ENCODE data around the gene FOXP1. TPM values are rescaled to one million over a fixed set of nuclear protein-coding genes. Genes with fewer than 3 reads are reported as not detected.
A peak's percentile ranks its signal among the peaks of the same experiment; 100 is the strongest.

Gene FOXP1
- total RNA-seq, 1 donor from 2014 or later = 107 TPM

DNA sequence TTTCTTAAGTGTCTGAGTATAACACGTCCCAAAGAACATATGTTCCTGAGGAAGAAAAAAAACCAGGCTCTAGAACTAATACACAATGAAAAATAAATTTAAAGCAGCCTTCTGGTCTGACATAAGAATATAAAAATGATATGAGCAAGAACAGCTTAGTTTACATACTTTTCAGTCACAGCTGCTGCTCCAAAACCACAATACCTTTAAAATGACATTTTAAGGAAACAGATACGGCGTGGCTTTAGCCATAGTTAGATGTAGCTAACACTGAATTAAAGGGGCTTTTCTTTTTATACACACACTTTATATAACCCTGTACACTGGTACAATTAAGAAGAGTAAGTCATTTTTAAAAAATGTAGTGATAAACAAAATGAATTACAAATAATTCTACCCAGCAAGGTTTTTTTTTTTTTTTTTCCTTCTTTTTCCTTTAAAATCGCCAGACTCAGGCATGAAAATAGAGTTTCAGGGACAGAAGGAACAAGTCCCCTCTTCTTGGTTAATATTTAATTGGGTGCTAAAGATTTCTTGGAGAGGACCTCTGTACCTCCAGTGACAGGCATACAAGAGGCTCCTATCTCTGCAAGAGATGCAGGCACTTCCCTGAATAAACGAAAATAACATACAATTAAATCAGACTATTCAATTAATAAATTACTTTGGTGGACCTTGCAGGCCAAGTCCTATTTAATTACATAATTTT, 265.6 kb downstream of the FOXP1 start:
- Histone ChIP-seq H3K4me1 (ENCODE audit: insufficient read depth, low read length) (peaks cover 4% of the 10 kb centered on the region), H3K36me3 (ENCODE audit: insufficient read depth, low read length) (no peaks in the 10 kb centered on the region), H3K9ac (ENCODE audit: low read length) (no peak overlapping the region), H3K9me3 (ENCODE audit: insufficient read depth, low read depth, low read length) (no peaks in the 10 kb centered on the region), H2AFZ (ENCODE audit: low read depth, low read length) (no peak overlapping the region), H3K4me3 (ENCODE audit: insufficient read depth, low read depth, low read length) (no peak overlapping the region), H3K27ac (ENCODE audit: low read depth, low read length) (no peak overlapping the region), H3K79me2 (ENCODE audit: insufficient read depth, low read length) (peaks cover 54% of the 10 kb centered on the region), H4K20me1 (ENCODE audit: insufficient read depth, low read length) (peaks cover 49% of the 10 kb centered on the region), H3K4me2 (ENCODE audit: low read length) (peak overlapping the region; percentile 9), H3K27me3 (ENCODE audit: insufficient read depth, low read length) (no peaks in the 10 kb centered on the region)
- H3K9me3 Mint-ChIP-seq (ENCODE audit: unreplicated experiment) = no peaks in the 10 kb centered on the region
- TF ChIP-seq, protein P1, sequence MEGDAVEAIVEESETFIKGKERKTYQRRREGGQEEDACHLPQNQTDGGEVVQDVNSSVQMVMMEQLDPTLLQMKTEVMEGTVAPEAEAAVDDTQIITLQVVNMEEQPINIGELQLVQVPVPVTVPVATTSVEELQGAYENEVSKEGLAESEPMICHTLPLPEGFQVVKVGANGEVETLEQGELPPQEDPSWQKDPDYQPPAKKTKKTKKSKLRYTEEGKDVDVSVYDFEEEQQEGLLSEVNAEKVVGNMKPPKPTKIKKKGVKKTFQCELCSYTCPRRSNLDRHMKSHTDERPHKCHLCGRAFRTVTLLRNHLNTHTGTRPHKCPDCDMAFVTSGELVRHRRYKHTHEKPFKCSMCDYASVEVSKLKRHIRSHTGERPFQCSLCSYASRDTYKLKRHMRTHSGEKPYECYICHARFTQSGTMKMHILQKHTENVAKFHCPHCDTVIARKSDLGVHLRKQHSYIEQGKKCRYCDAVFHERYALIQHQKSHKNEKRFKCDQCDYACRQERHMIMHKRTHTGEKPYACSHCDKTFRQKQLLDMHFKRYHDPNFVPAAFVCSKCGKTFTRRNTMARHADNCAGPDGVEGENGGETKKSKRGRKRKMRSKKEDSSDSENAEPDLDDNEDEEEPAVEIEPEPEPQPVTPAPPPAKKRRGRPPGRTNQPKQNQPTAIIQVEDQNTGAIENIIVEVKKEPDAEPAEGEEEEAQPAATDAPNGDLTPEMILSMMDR (IDR thresholded peaks at IDR 0.05; ENCODE audit: insufficient read depth, low read depth, low read length) = no peak
- H3K27ac Mint-ChIP-seq (ENCODE audit: unreplicated experiment) = no peak overlapping the region
- no peaks in the 10 kb centered on the region for H3K27me3 Mint-ChIP-seq (ENCODE audit: low read depth, unreplicated experiment)
- H3K4me3 Mint-ChIP-seq (ENCODE audit: unreplicated experiment) = no peak overlapping the region
- peaks cover 1% of the 10 kb centered on the region for H3K36me3 Mint-ChIP-seq (ENCODE audit: low read depth, unreplicated experiment)
- DNase-seq (ENCODE audit: low read depth) = peak; percentile 60
- FAIRE-seq = peak; percentile 65
- H3K4me1 Mint-ChIP-seq (ENCODE audit: low read depth, unreplicated experiment) = peaks cover 18% of the 10 kb centered on the region

DNA sequence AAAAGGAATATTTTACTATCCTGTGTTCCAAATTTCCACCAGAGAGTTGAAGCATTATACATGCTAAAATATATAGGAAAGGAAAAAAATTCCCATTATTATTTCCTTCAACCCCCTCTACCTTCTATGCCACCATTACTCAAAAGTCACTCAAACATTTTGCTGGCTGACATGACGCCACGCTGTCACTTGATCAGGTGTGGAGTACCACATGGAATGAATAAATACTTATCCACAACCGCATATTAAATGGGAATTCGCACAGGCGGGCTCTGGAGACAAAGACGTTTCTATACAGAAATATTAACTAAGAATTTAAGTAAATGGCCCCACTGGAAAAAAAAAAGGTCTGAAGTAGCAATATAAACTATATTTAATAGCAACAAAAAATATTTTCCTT, 266.4 kb downstream of the FOXP1 start:
- peaks cover 45% of the 10 kb centered on the region for H4K20me1 ChIP-seq (ENCODE audit: insufficient read depth, low read length)
- H3K79me2 ChIP-seq (ENCODE audit: insufficient read depth, low read length) = peaks cover 55% of the 10 kb centered on the region
- Mint-ChIP-seq H3K4me1 (ENCODE audit: low read depth, unreplicated experiment) (peaks cover 18% of the 10 kb centered on the region), H3K27ac (ENCODE audit: unreplicated experiment) (no peak overlapping the region), H3K9me3 (ENCODE audit: unreplicated experiment) (no peaks in the 10 kb centered on the region), H3K27me3 (ENCODE audit: low read depth, unreplicated experiment) (no peaks in the 10 kb centered on the region), H3K36me3 (ENCODE audit: low read depth, unreplicated experiment) (peaks cover 1% of the 10 kb centered on the region), H3K4me3 (ENCODE audit: unreplicated experiment) (no peak overlapping the region)
- no peak for TF ChIP-seq EZH2 (IDR thresholded peaks at IDR 0.05; ENCODE audit: insufficient read depth, low read length)
- TF ChIP-seq, protein P1 (IDR thresholded peaks at IDR 0.05; ENCODE audit: insufficient read depth, low read depth, low read length) = no peak
- FAIRE-seq (no peak), DNase-seq (ENCODE audit: low read depth) (no peak)
- H3K36me3 ChIP-seq (ENCODE audit: insufficient read depth, low read length) = no peaks in the 10 kb centered on the region
- H2AFZ ChIP-seq (ENCODE audit: low read depth, low read length) = no peak overlapping the region
- no peaks in the 10 kb centered on the region for H3K9me3 ChIP-seq (ENCODE audit: insufficient read depth, low read depth, low read length)
- no peaks in the 10 kb centered on the region for H3K27me3 ChIP-seq (ENCODE audit: insufficient read depth, low read length)
- no peak overlapping the region for H3K4me2 ChIP-seq (ENCODE audit: low read length)
- H3K4me1 ChIP-seq (ENCODE audit: insufficient read depth, low read length) = peaks cover 4% of the 10 kb centered on the region
- no peak overlapping the region for H3K9ac ChIP-seq (ENCODE audit: low read length)
- no peak overlapping the region for H3K27ac ChIP-seq (ENCODE audit: low read depth, low read length)
- no peak overlapping the region for H3K4me3 ChIP-seq (ENCODE audit: insufficient read depth, low read depth, low read length)

DNA sequence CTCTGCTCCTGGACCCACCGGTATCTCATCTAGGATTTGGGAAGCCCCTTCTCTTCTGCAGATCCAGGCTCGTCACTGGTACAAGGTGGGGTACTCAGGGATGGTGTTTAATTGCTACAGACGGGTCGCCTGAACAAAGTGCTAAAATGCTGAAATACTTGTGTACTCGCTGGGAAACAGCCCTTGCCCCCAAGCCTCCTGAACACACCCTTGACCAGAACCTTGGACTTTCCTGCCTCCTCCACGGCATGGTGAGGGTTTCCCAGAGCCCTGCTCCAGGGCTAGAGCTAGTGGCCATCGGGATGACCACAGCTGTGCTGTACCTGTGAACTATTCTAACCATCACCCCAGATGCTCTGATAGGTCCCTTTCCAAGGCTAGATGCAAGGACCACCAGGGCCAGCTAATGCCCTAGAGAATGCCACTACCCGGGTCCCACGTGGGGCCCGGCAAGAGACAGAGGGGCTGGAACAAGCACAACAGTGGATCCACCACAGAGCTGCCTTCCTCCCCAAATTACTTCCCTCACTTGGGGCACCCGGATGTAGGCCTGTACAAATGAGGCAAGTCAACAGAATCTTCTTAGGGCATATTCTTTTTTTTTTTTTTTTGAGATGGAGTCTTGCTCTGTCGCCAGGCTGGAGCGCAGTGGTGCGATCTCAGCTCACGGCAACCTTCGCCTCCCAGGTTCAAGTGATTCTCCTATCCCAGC, 267.3 kb downstream of the FOXP1 start:
- Mint-ChIP-seq H3K9me3 (ENCODE audit: unreplicated experiment) (no peaks in the 10 kb centered on the region), H3K36me3 (ENCODE audit: low read depth, unreplicated experiment) (peaks cover 6% of the 10 kb centered on the region), H3K27me3 (ENCODE audit: low read depth, unreplicated experiment) (no peaks in the 10 kb centered on the region), H3K27ac (ENCODE audit: unreplicated experiment) (no peak overlapping the region), H3K4me3 (ENCODE audit: unreplicated experiment) (no peak overlapping the region), H3K4me1 (ENCODE audit: low read depth, unreplicated experiment) (peaks cover 26% of the 10 kb centered on the region)
- no peak overlapping the region for H3K4me3 ChIP-seq (ENCODE audit: insufficient read depth, low read depth, low read length)
- DNase-seq (ENCODE audit: low read depth) = no peak
- H4K20me1 ChIP-seq (ENCODE audit: insufficient read depth, low read length) = peaks cover 51% of the 10 kb centered on the region
- H3K4me2 ChIP-seq (ENCODE audit: low read length) = no peak overlapping the region
- H3K4me1 ChIP-seq (ENCODE audit: insufficient read depth, low read length) = peaks cover 10% of the 10 kb centered on the region
- no peak overlapping the region for H3K9ac ChIP-seq (ENCODE audit: low read length)
- no peaks in the 10 kb centered on the region for H3K36me3 ChIP-seq (ENCODE audit: insufficient read depth, low read length)
- FAIRE-seq = no peak
- no peak overlapping the region for H2AFZ ChIP-seq (ENCODE audit: low read depth, low read length)
- no peak overlapping the region for H3K27ac ChIP-seq (ENCODE audit: low read depth, low read length)
- peaks cover 63% of the 10 kb centered on the region for H3K79me2 ChIP-seq (ENCODE audit: insufficient read depth, low read length)
- H3K9me3 ChIP-seq (ENCODE audit: insufficient read depth, low read depth, low read length) = no peaks in the 10 kb centered on the region
- H3K27me3 ChIP-seq (ENCODE audit: insufficient read depth, low read length) = no peaks in the 10 kb centered on the region
- TF ChIP-seq, protein P1 (IDR thresholded peaks at IDR 0.05; ENCODE audit: insufficient read depth, low read depth, low read length) = no peak
- TF ChIP-seq EZH2 (IDR thresholded peaks at IDR 0.05; ENCODE audit: insufficient read depth, low read length) = no peak

Measured in astrocyte (in vitro differentiated cells and primary cell).